Smooth muscle cell (in vitro differentiated cells): Measurements from ENCODE around the gene PEPD. TPM values are rescaled to one million over a fixed set of nuclear protein-coding genes. Genes with fewer than 3 reads are reported as not detected.

Source experiments
- DNase-seq: peaks from one replicate; lab custom pipeline; 2025; ENCODE audit not compliant: unreplicated experiment; lab: John Stamatoyannopoulos, UW
- H2AFZ ChIP-seq: fragments of 200-600 bp; sonication (generic); 2 replicates; pipeline ENCODE4 v1.6.0; 2016; ENCODE audit warnings: antibody characterized with exemption, low read depth, mild to moderate bottlenecking
- H3F3A ChIP-seq: fragments of 200-600 bp; sonication (generic); 2 replicates; pipeline ENCODE4 v1.6.0; 2017; ENCODE audit warnings: antibody characterized with exemption, low read depth
- H3K27ac ChIP-seq: fragments of 200-600 bp; sonication (generic); 2 replicates; pipeline ENCODE4 v1.5.1; 2016; ENCODE audit warnings: low read depth, mild to moderate bottlenecking
- H3K27me3 ChIP-seq: fragments of 200-600 bp; sonication (generic); 2 replicates; pipeline ENCODE4 v1.6.1; 2016; ENCODE audit warnings: low read depth, mild to moderate bottlenecking
- H3K36me3 ChIP-seq: fragments of 200-600 bp; sonication (generic); 2 replicates; pipeline ENCODE4 v1.5.1; 2016; ENCODE audit warnings: low read depth
- H3K4me1 ChIP-seq: fragments of 200-600 bp; sonication (generic); 2 replicates; pipeline ENCODE4 v1.5.1; 2016; ENCODE audit warnings: low read depth
- H3K4me2 ChIP-seq: fragments of 200-600 bp; sonication (generic); 2 replicates; pipeline ENCODE4 v1.6.0; 2016; ENCODE audit warnings: mild to moderate bottlenecking
- H3K4me3 ChIP-seq: fragments of 200-600 bp; sonication (generic); 2 replicates; pipeline ENCODE4 v1.5.1; 2016; ENCODE audit warnings: mild to moderate bottlenecking
- H3K79me2 ChIP-seq: fragments of 200-600 bp; sonication (generic); 2 replicates; pipeline ENCODE4 v1.6.0; 2016; ENCODE audit warnings: low read depth, mild to moderate bottlenecking
- H3K9ac ChIP-seq: fragments of 200-600 bp; sonication (generic); 2 replicates; pipeline ENCODE4 v1.6.0; 2016; ENCODE audit warnings: low read depth
- H3K9me3 ChIP-seq: fragments of 200-600 bp; sonication (generic); replicated peaks from 2 replicates; pipeline ENCODE4 v1.5.1; 2016; ENCODE audit warnings: low read depth
- H4K20me1 ChIP-seq: fragments of 200-600 bp; sonication (generic); 2 replicates; pipeline ENCODE4 v1.6.0; 2016; ENCODE audit warnings: low read depth
- WGBS: methylation state at CpG from one replicate; pipeline ENCODE4 v1.1.7; 2016; ENCODE audit warnings: low lambda C conversion rate; 5-methylcytosine and 5-hydroxymethylcytosine counted together
- polyA plus RNA-seq: library from polyadenylated mRNA; unstranded; fragments of >200 nt; fragmentation: Nextera tagmentation; extraction: Ambion mirVana; gene quantifications from 2 replicates; pipeline ENCODE4 v1.2.1, GENCODE V29; 2016
- total RNA-seq: library from RNA; depleted of rRNA; stranded (reverse); fragments of >200 nt; gene quantifications from 2 replicates; pipeline ENCODE4 v1.2.3, GENCODE V29; 2014
- TF ChIP-seq, protein P1 (sequence below): fragments of 200-600 bp; sonication (generic); IDR thresholded peaks from 2 replicates; pipeline ENCODE4 v1.5.1; 2017; ENCODE audit warnings: borderline replicate concordance, mild to moderate bottlenecking, antibody characterized with exemption; ENCODE audit not compliant: insufficient read depth, poor library complexity, severe bottlenecking

Gene PEPD
- total and polyA plus RNA-seq, 2 experiments from 2014 or later: 57.2 to 70.4 TPM

GRCh38 chr19:33476151-33476707, 45.4 kb downstream of the PEPD start:
- 93% methylated on average over 11 of the region's 11 CpGs for WGBS
- no peaks in the 10 kb centered on the region for H3K27me3 ChIP-seq
- no peaks in the 10 kb centered on the region for H3K36me3 ChIP-seq
- DNase-seq: no peak
- H3K4me2 ChIP-seq: no peak overlapping the region
- H3K4me1 ChIP-seq: no peaks in the 10 kb centered on the region
- H3F3A ChIP-seq: no peaks in the 10 kb centered on the region
- H3K9me3 ChIP-seq: no peaks in the 10 kb centered on the region
- H3K9ac ChIP-seq: no peak overlapping the region
- no peak overlapping the region for H3K4me3 ChIP-seq
- TF ChIP-seq, protein P1, sequence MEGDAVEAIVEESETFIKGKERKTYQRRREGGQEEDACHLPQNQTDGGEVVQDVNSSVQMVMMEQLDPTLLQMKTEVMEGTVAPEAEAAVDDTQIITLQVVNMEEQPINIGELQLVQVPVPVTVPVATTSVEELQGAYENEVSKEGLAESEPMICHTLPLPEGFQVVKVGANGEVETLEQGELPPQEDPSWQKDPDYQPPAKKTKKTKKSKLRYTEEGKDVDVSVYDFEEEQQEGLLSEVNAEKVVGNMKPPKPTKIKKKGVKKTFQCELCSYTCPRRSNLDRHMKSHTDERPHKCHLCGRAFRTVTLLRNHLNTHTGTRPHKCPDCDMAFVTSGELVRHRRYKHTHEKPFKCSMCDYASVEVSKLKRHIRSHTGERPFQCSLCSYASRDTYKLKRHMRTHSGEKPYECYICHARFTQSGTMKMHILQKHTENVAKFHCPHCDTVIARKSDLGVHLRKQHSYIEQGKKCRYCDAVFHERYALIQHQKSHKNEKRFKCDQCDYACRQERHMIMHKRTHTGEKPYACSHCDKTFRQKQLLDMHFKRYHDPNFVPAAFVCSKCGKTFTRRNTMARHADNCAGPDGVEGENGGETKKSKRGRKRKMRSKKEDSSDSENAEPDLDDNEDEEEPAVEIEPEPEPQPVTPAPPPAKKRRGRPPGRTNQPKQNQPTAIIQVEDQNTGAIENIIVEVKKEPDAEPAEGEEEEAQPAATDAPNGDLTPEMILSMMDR: no peak
- no peaks in the 10 kb centered on the region for H3K79me2 ChIP-seq
- H2AFZ ChIP-seq: no peak overlapping the region
- no peak overlapping the region for H3K27ac ChIP-seq
- peaks cover 20% of the 10 kb centered on the region for H4K20me1 ChIP-seq

DNA sequence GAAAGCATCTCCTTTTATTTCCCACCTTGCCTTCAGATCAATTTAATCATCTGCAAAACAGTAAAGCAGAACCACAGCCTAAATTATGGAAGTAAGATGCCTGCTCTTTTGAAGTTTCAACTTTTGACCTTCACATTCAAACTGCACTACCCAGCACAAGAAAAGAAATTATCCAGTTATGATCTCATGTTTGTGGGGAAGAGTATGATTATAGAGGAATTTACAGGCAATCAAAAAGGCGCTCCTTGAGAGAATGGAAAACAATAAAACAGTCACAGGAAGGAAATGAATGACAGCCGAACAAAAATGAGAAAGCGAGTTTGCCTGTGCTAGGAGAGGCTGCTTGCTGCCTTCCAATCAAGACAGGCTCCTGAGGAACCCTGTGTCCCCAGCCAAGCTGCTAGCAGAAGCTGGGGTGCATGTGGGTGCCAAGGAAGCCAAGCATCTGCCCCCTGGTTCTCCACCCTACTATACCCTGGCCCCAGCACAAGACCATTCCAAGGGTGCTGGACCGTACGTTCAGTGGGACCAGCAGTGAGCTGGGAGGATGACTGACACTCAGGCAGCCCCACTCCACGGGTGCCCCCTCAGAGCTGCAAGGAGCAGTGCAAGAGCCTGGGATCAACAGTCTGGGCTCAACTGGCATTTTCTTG, 47.8 kb downstream of the PEPD start:
- Histone ChIP-seq H4K20me1 (peaks cover 25% of the 10 kb centered on the region), H3K36me3 (no peaks in the 10 kb centered on the region), H3K4me2 (peak overlapping the region; percentile 22), H3K27me3 (no peaks in the 10 kb centered on the region), H3K4me3 (no peak overlapping the region), H3K79me2 (no peaks in the 10 kb centered on the region), H3K4me1 (no peaks in the 10 kb centered on the region), H3K9ac (no peak overlapping the region), H3K9me3 (no peaks in the 10 kb centered on the region), H3K27ac (peak overlapping the region; percentile 56), H3F3A (no peaks in the 10 kb centered on the region), H2AFZ (no peak overlapping the region)
- DNase-seq: no peak
- TF ChIP-seq, protein P1: no peak
- WGBS: 85% methylated on average over 6 of the region's 6 CpGs

- H4K20me1 ChIP-seq: peaks cover 25% of the 10 kb centered on the region
- no peaks in the 10 kb centered on the region for H3F3A ChIP-seq
- 72% methylated on average over 23 of the region's 23 CpGs for WGBS
- DNase-seq: no peak
- H3K4me2 ChIP-seq: peak overlapping the region; percentile 22
- H3K27me3 ChIP-seq: no peaks in the 10 kb centered on the region
- no peak overlapping the region for H2AFZ ChIP-seq
- no peaks in the 10 kb centered on the region for H3K36me3 ChIP-seq
- H3K9me3 ChIP-seq: no peaks in the 10 kb centered on the region
- TF ChIP-seq, protein P1: no peak
- no peaks in the 10 kb centered on the region for H3K79me2 ChIP-seq
- H3K4me3 ChIP-seq: no peak overlapping the region
- no peaks in the 10 kb centered on the region for H3K4me1 ChIP-seq
- peak overlapping the region; percentile 56 for H3K27ac ChIP-seq
- H3K9ac ChIP-seq: no peak overlapping the region
Measured at GRCh38 chr19:33472691-33473652, 48.6 kb downstream of the PEPD start.
